Activated T-cell treated with anti-CD3 and anti-CD28 coated beads, Interleukin-2, amount 50 U/mL, for 4 hours (primary cell): ENCODE data around the gene RALGPS2. TPM values are rescaled to one million over a fixed set of nuclear protein-coding genes. Genes with fewer than 3 reads are reported as not detected.
A peak's percentile ranks its signal among the peaks of the same experiment; 100 is the strongest.

Source experiments
- ATAC-seq, 2 donors: fragments of 200-7000 bp; cut with Tn5 transposase; one replicate each; pipeline ENCODE4 v1.10.0; 2021
- DNase-seq: peaks from one replicate; pipeline ENCODE4 v3.0.0-alpha.2; 2020
- H3K27me3 Mint-ChIP-seq: one replicate; pipeline ENCODE4 v1.8.0; 2021; ENCODE audit warnings: low read depth, mixed read lengths
- H3K36me3 Mint-ChIP-seq: one replicate; pipeline ENCODE4 v1.8.0; 2022; ENCODE audit warnings: mixed read lengths; ENCODE audit not compliant: insufficient read depth
- H3K4me1 Mint-ChIP-seq: one replicate; pipeline ENCODE4 v1.8.0; 2021; ENCODE audit warnings: low read depth, mixed read lengths
- H3K4me3 Mint-ChIP-seq: one replicate; pipeline ENCODE4 v1.8.0; 2021; ENCODE audit warnings: mild to moderate bottlenecking, moderate library complexity, mixed read lengths
- H3K9me3 Mint-ChIP-seq: one replicate; pipeline ENCODE4 v1.8.0; 2021; ENCODE audit warnings: mixed read lengths
- total RNA-seq, 3 donors: library from RNA; stranded (reverse); gene quantifications; one replicate each; pipeline ENCODE4 v1.2.1, GENCODE V29; 2021

The RALGPS2 gene
- total RNA-seq, 3 donors from 2014 or later: 1.1 to 2.2 (median 1.8) TPM

DNA sequence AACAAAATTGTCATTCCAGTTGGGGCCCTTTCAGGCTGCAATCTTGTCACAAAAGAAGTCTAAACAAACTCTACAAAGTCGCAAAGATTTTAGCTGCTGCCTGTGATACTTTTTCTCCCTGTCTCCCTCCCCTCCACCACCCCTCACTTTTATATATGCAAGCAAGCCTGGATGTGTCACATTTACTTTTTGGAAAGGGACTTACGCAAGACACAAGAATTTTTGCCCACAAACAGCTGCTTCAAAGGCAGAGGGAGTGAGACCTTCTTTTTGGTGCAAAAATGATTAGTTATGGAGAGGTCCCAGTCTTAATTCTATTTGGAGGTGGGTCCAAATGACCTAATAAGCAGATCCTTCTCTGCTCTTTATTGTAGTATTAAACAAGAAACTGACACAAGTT is 22.9 kb upstream of the RALGPS2 start:
- Mint-ChIP-seq H3K9me3 (no peaks in the 10 kb centered on the region), H3K4me1 (no peaks in the 10 kb centered on the region), H3K36me3 (no peaks in the 10 kb centered on the region), H3K4me3 (no peak overlapping the region), H3K27me3 (peaks cover 14% of the 10 kb centered on the region)
- ATAC-seq (no peak), DNase-seq (no peak)

DNA sequence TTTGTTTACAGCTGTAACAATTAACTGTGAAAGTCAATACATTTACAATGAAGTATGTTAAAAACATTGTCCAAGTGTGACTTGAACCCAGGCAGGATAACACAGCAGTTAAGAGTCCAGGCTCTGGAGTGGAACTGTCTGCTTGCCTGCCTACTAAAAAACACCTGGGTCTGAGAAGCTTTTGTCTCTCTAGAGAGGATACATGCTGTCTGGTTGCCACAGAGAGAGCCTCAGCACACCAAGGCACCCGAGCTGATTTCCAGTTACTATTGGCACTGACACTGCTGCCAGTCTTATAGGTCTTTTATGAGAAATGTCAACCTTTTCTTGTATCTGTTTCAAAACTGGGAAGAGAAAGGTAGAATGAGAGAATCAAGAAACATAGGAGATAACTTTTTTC is 20.2 kb upstream of the RALGPS2 start:
- DNase-seq: no peak
- no peak for ATAC-seq
- H3K4me3 Mint-ChIP-seq: no peak overlapping the region
- no peaks in the 10 kb centered on the region for H3K36me3 Mint-ChIP-seq
- H3K9me3 Mint-ChIP-seq: no peaks in the 10 kb centered on the region
- H3K4me1 Mint-ChIP-seq: no peaks in the 10 kb centered on the region
- H3K27me3 Mint-ChIP-seq: peaks cover 19% of the 10 kb centered on the region

DNA sequence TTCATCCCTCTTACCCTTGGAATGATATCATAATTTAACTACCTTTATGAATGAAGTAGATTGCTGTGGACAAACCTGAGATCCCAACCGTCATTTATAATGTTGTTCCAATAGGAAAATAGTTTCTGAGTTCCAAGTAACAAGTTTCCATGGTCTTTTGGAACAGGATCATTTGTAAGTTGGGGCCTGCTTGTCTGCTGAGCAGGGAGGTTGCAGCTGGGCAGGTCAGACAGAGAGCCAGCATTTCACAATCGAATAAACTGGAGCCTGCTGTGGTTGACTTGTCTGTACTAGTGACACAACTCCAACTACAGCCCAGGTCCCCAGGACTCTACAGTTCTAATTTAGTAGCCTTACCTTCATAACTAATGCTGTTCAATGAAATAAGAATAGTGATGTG is 18.6 kb upstream of the RALGPS2 start:
- ATAC-seq (no peak), DNase-seq (no peak)
- H3K9me3 Mint-ChIP-seq: no peaks in the 10 kb centered on the region
- no peaks in the 10 kb centered on the region for H3K4me1 Mint-ChIP-seq
- H3K36me3 Mint-ChIP-seq: no peaks in the 10 kb centered on the region
- H3K27me3 Mint-ChIP-seq: peaks cover 24% of the 10 kb centered on the region
- H3K4me3 Mint-ChIP-seq: no peak overlapping the region

DNA sequence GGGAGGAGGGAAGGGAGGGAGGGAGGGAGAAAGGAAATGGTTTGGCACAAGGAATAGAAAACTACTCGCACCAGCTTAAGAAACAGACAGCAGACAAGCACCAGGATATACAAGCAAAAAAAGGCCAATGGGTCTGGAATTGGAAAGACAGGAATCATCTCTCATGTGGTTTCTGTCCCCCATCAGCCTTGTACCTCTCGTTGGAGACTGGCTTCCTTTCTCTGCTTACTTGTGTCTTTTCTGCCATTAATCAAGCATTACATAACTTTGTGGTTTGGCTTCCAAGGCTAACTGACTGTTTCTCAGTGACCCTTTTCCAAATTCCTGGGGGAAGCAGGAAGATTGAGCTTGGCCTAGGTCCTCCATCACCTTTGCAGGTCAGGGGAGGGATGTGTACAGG is 11.8 kb upstream of the RALGPS2 start:
- DNase-seq (no peak), ATAC-seq (no peak)
- Mint-ChIP-seq H3K36me3 (no peaks in the 10 kb centered on the region), H3K4me1 (no peaks in the 10 kb centered on the region), H3K27me3 (peaks cover 13% of the 10 kb centered on the region), H3K9me3 (no peaks in the 10 kb centered on the region), H3K4me3 (no peak overlapping the region)

DNA sequence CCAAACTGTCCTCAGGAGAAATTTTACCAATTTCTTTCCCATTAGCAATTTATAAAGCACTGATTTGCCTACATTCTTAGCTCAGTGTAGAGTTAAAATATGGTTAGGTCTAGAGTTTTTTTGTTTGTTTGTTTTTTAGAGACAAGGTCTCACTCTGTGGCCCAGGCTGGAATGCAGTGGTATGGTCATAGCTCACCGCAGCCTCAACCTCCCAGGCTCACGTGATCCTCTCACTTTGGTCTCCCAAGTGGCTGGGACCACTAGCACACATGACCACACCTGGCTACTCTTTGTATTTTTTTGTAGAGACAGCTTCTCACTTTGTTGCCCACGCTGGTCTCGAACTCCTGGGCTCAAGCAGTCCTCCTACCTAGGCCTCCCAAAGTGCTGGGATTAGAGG is 10.6 kb upstream of the RALGPS2 start:
- Mint-ChIP-seq H3K4me3 (no peak overlapping the region), H3K36me3 (no peaks in the 10 kb centered on the region), H3K4me1 (no peaks in the 10 kb centered on the region), H3K9me3 (no peaks in the 10 kb centered on the region), H3K27me3 (peaks cover 10% of the 10 kb centered on the region)
- DNase-seq: no peak
- no peak for ATAC-seq

DNA sequence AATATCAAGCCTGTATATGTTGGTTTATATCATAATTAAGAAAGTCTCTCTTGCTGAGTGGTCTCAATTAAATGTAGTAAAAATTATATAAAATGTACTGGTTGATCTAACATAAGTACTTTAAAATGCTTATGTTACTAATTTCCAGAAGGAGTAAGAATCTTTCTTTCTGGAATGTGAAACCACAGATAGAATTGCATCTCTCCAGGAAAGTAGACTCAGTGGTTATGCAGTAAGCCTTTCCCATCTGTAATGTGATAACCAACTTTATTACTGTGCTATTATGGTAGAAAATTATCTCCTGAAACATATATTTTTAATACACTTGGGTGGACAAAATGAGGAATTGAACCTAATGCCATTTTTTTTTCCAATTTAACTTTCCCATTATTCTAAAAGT is 8.9 kb upstream of the RALGPS2 start:
- no peak for ATAC-seq
- Mint-ChIP-seq H3K27me3 (peaks cover 6% of the 10 kb centered on the region), H3K36me3 (no peaks in the 10 kb centered on the region)

DNA sequence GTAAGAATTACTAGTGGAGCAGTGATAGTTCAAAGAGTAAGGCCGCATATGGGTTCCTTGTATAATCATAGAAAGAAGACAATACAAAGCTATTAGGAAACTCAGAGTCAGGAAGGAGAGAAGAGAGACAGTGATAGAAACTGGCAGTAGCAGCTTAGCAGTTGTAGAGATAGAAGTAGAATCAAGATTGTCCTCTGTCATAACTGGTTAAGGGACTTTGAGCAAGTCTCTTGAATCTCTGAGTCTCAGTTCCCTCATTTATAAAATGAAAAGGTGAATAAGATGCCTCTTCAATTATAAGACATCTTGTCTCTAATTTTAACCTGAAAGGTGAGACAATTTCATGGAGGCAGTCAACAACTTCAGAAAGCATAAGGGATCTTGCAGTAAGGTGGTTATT is 6.5 kb upstream of the RALGPS2 start:
- Mint-ChIP-seq H3K36me3 (no peaks in the 10 kb centered on the region), H3K27me3 (peaks cover 4% of the 10 kb centered on the region), H3K4me1 (no peaks in the 10 kb centered on the region), H3K4me3 (no peak overlapping the region), H3K9me3 (no peaks in the 10 kb centered on the region)
- ATAC-seq: no peak
- DNase-seq: no peak

More for the DNA sequence above, 8.9 kb upstream of the RALGPS2 start:
- Mint-ChIP-seq H3K4me3 (no peak overlapping the region), H3K9me3 (no peaks in the 10 kb centered on the region), H3K4me1 (no peaks in the 10 kb centered on the region)
- no peak for DNase-seq

DNA sequence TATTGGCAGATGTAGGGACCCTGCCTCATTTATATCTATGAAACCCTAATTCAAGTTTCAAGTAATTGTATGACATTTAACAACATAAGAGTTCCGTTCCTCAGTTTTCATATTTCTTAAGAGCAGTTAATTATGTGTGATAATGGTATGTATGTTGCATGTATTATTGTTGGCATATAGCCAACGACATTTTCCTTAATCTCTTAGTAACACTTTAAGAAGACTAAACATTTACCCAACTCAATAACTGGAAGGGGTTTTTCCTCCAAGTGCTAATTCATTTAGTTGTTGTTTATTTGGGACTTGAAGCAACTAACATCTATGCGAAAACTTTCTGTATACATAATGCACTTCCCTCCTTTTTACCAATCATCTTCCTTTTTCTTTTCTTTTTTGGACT is 1.5 kb upstream of the RALGPS2 start:
- ATAC-seq (no peak), DNase-seq (no peak)
- peaks cover 3% of the 10 kb centered on the region for H3K27me3 Mint-ChIP-seq
- H3K4me3 Mint-ChIP-seq: no peak overlapping the region
- no peaks in the 10 kb centered on the region for H3K36me3 Mint-ChIP-seq
- peaks cover 22% of the 10 kb centered on the region for H3K4me1 Mint-ChIP-seq
- H3K9me3 Mint-ChIP-seq: no peaks in the 10 kb centered on the region

DNA sequence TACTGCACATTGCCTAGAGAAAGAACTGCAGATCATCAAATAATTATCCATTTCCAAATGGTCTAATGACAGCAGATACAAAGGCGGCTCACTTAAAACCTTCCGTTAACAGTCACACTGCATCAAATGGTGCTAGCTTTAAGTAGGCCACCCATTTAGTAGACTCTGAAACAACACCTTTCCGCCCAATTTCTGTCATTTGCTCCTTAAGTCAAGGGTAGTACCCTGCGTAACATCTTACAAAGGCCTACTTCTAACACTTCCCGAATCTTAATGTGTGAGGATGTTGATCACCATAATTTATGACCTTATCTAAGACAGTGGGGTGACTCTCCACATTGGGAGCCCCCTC is 692 bp upstream of the RALGPS2 start:
- ATAC-seq: no peak
- no peak for DNase-seq
- peaks cover 22% of the 10 kb centered on the region for H3K4me1 Mint-ChIP-seq
- peak overlapping the region; percentile 85 for H3K4me3 Mint-ChIP-seq
- no peaks in the 10 kb centered on the region for H3K36me3 Mint-ChIP-seq
- peaks cover 3% of the 10 kb centered on the region for H3K27me3 Mint-ChIP-seq
- no peaks in the 10 kb centered on the region for H3K9me3 Mint-ChIP-seq

DNA sequence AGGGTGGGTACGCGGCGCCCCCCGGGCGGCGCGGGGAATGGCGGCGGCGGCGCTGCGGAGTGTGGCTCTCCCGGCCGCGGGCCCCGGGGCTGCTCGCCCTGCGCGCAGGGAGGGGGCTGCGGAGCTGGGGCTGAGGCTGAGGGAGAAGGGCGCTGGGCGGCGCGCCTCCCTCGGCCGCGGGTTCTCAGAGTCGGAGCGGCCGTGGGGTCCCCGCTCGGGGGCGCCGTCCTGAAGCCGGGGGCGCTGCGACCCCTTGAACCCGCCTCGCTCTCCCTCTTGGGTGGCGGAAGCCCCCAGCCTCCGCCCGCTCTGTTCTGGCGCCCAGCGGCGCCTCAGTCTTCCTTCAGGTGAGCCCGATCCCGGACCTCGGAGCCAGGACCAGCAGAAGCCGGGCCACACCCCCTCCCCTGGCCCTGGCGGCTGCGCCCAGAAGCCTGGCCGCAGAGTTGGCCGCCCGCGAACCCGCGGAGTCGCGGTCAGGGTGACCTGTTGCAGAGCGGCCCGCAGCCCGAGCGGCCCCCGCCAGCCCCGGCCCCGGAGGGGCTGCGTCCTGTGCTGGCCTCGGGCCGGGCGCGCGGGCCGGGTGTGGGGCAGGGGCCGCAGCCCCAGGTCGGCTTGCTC is 532 bp downstream of the RALGPS2 start:
- Mint-ChIP-seq H3K9me3 (no peaks in the 10 kb centered on the region), H3K4me3 (peak overlapping the region; percentile 82), H3K4me1 (peaks cover 22% of the 10 kb centered on the region), H3K36me3 (no peaks in the 10 kb centered on the region), H3K27me3 (peaks cover 6% of the 10 kb centered on the region)
- DNase-seq (peak; percentile 5), ATAC-seq (peak; percentile 59 to 65)

DNA sequence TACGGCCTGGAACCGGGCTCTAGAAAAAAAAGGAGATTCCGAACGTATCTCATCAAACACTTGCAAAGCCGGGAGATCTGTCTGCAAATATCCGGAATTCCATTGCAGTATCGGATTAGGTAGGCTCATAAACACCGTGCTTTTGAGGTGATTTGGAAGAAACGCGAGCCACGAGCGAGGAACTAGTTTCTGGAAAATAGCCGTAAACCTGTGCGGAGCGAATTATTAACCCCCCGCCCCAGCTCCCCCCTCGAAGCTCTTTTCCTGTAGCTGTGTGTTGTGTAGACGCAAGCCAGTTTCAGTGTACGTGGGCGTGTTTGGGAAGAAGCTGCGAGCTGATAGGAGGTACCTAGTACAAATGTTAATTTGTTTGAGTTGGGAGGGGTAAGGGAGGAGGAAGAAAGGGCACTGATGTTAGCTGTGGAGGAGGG is 1.1 kb downstream of the RALGPS2 start:
- H3K4me1 Mint-ChIP-seq: peaks cover 22% of the 10 kb centered on the region
- peaks cover 6% of the 10 kb centered on the region for H3K27me3 Mint-ChIP-seq
- peak overlapping the region; percentile 82 for H3K4me3 Mint-ChIP-seq
- no peaks in the 10 kb centered on the region for H3K9me3 Mint-ChIP-seq
- no peaks in the 10 kb centered on the region for H3K36me3 Mint-ChIP-seq
- DNase-seq (peak; percentile 43), ATAC-seq (peak; percentile 33 to 46)

DNA sequence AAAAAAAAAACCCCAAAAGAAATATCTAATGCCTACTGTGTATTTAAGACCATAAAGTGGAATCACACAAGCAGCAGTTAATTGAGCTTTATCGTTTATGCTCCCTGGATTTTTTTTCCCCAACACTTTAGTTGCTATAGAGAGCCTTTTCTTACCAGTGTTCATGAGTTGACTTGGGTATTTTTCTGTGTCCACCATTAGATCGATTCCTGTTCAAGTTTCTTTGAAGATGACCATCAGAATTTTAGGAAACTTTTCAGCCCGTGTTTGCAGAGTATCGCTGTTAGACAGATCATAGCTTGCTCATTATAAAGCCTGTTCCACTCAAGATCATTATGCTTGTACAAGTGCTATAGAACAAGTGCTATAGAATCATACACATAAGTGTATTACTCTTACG is 1.5 kb downstream of the RALGPS2 start:
- Mint-ChIP-seq H3K36me3 (no peaks in the 10 kb centered on the region), H3K9me3 (no peaks in the 10 kb centered on the region), H3K27me3 (peaks cover 6% of the 10 kb centered on the region), H3K4me1 (peaks cover 22% of the 10 kb centered on the region), H3K4me3 (peak overlapping the region; percentile 82)
- DNase-seq (no peak), ATAC-seq (no peak)

DNA sequence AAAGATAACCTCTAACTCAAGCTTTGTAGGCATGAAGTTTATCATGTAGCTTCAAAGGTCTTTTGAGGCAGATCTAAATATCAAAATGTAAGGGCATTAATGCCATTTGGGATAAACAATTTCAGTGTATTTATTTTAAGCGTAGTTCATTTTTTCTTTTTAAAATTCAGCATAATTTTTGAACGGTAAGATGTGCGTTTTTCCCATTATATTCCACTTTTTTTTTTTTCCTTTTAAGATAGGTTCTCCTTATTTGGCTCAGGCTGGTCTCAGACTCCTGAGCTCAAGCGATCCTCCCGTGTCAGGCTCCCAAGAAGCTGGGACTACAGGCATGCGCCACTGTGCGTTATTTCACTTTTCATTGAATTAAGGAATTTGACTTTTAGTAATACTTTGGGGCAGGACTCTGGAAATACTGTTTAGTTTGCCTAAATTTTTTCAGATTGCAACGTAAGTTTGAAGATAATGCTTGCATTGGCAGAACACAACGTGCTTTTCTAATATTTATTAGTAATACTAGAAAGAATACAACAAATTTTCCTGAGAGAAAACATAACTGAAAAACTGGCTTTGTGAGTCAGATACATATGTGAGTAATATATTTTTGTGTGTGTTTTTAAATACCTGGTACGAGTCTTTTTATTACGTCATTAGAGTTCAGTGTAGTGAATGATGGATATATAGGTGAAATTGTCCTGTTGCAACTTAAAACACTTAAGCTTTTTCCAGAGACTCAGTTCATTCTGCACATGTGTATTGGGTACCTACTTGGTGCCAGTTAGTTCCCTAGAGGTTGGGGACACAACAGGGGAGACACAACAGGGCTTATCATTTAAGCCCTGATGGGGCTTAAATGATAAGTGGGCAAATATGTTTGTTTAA is 2.2 kb downstream of the RALGPS2 start:
- Mint-ChIP-seq H3K27me3 (peaks cover 6% of the 10 kb centered on the region), H3K36me3 (no peaks in the 10 kb centered on the region), H3K4me3 (peak overlapping the region; percentile 82), H3K4me1 (peaks cover 22% of the 10 kb centered on the region), H3K9me3 (no peaks in the 10 kb centered on the region)
- DNase-seq (no peak), ATAC-seq (no peak)

DNA sequence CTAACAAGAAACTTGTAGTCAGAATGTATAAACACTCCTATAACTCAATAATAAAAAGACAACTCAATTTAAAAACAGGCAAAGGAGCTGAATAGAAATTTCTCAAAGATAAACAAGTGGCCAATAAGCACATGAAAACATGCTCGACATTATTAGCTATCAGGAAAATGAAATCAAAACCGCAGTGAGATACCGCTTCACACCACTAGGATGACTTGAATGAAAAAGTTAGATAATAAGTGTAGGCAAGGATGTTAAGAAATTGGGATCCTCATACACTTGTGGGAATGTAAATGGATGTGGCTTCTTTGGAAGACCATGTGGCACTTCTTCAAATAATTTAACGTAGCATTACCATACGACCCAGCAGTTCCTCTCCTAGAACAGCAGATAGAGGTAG is 8.9 kb downstream of the RALGPS2 start:
- Mint-ChIP-seq H3K9me3 (no peaks in the 10 kb centered on the region), H3K36me3 (peaks cover 12% of the 10 kb centered on the region), H3K4me1 (peaks cover 3% of the 10 kb centered on the region), H3K27me3 (peaks cover 5% of the 10 kb centered on the region), H3K4me3 (no peak overlapping the region)
- no peak for DNase-seq
- no peak for ATAC-seq

DNA sequence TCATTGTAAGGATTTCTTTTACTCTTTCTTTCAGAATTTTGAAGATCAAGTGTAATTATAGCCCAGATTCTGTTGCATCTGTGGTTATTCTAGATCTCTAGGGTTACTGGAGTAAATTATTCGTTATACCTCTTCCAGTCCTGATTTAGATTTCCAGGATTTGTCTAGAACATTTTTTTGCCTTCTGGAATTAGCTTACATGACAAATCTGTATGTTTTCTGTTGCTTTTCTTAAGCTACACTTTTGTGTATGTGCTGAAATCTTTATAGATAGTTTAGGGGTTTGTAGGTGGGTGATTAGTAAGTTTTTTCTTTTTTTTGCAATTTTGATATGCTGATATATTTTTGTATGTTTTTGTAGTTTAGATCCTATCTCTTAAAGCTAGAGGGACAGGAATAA is 13.7 kb downstream of the RALGPS2 start:
- ATAC-seq (no peak), DNase-seq (no peak)
- Mint-ChIP-seq H3K27me3 (no peaks in the 10 kb centered on the region), H3K36me3 (peaks cover 30% of the 10 kb centered on the region), H3K9me3 (no peaks in the 10 kb centered on the region), H3K4me3 (no peak overlapping the region), H3K4me1 (peaks cover 3% of the 10 kb centered on the region)
